Measurements from ENCODE around the gene FAM3A. TPM values are rescaled to one million over a fixed set of nuclear protein-coding genes. Genes with fewer than 3 reads are reported as not detected.

The FAM3A gene
- total and polyA plus RNA-seq, 2 of the 4 experiments (the other 2 are of a cell fraction): 14.0 to 47.2 TPM

- Histone ChIP-seq H4K5ac (ENCODE audit: low read depth, low read length) (no peak overlapping the region), H3K9me1 (ENCODE audit: insufficient read depth, low read length) (no peaks in the 10 kb centered on the region), H3K14ac (replicated peaks; ENCODE audit: low read depth, low read length) (no peak overlapping the region), H3K4me3 (ENCODE audit: insufficient read depth, low read depth, low read length) (no peak overlapping the region), H3K79me1 (ENCODE audit: low read depth in 1 of 2, low read length in 2 of 2) (peaks cover 0 to 21% of the 10 kb centered on the region in 2 experiments; a peak in 2 of 4 replicates), H3K9me3 (ENCODE audit: control insufficient read depth, insufficient read depth, low read length) (no peaks in the 10 kb centered on the region), H4K20me1 (ENCODE audit: insufficient read depth, low read length) (peaks cover 12% of the 10 kb centered on the region), H2AK5ac (ENCODE audit: low read depth, low read length) (no peak overlapping the region), H2BK120ac (ENCODE audit: low read depth, low read length) (no peak overlapping the region), H3K27ac (ENCODE audit: insufficient read depth, low read length) (peak overlapping the region; percentile 23; the same call in 1 of the 2 replicates), H3K18ac (ENCODE audit: low read depth, low read length) (no peak overlapping the region), H3K27me3 (ENCODE audit: control insufficient read depth, insufficient read depth, low read length) (no peaks in the 10 kb centered on the region), H2AFZ (replicated peaks; ENCODE audit: low read length, poor library complexity) (peak overlapping the region; percentile 81), H3K9ac (ENCODE audit: low read depth, low read length) (no peak overlapping the region), H2BK5ac (ENCODE audit: low read depth, low read length, poor library complexity, severe bottlenecking) (peak overlapping the region; percentile 61), H3K23ac (ENCODE audit: low read depth, low read length) (no peak overlapping the region), H2AK9ac (replicated peaks; ENCODE audit: low read depth, low read length, poor library complexity) (peak overlapping the region; percentile 93), H3K36me3 (ENCODE audit: control insufficient read depth, insufficient read depth, low read length) (peaks cover 54% of the 10 kb centered on the region), H3K4me2 (ENCODE audit: low read depth, low read length) (no peak overlapping the region), H2BK20ac (ENCODE audit: low read depth, low read length) (no peak overlapping the region), H2BK15ac (ENCODE audit: low read depth, low read length) (no peak overlapping the region), H3K4me1 (ENCODE audit: control insufficient read depth, insufficient read depth, low read length) (peaks cover 2% of the 10 kb centered on the region; the same call in 1 of the 2 replicates), H4K91ac (ENCODE audit: insufficient read depth, low read depth, low read length) (no peak overlapping the region; the same call in 1 of the 2 replicates), H3K56ac (ENCODE audit: extremely low read depth, insufficient read depth, low read length) (no peak overlapping the region), H4K8ac (ENCODE audit: low read depth in 2 of 2, low read length in 2 of 2) (peak overlapping the region in 1 of 2 experiments; percentile 48; a peak in 1 of 4 replicates), H3K4ac (ENCODE audit: low read depth, low read length) (no peak overlapping the region; the same call in 1 of the 2 replicates)
- in situ Hi-C loops (cut with MboI; ENCODE audit: low sequenced_read_pairs) (loop anchor here (25.0 kb wide), 1 partner anchor 1572 kb away; no protein-coding TSS in a partner anchor), intact Hi-C loops (cut with micrococcal nuclease) (loop anchor here (5.0 kb wide), 2 partner anchors 122 to 162 kb away; partner anchors contain the start of genes FLNA and TAFAZZIN), dilution Hi-C loops (cut with HindIII; ENCODE audit: low sequenced_read_pairs, unreplicated experiment) (no loop called here)
- CTCF ChIA-PET: no interaction called here
- POLR2A ChIA-PET (ENCODE audit: unreplicated experiment): no interaction called here
- no TSS peak for BruUV-seq (replicated peaks)
- DNase-seq (peak; percentile 79), ATAC-seq (ENCODE audit: low read depth) (peak; percentile 83)
- 22% methylated on average over 16 of the region's 34 CpGs; no CpG with 5 or more reads in 1 of the 2 experiments for WGBS, 2 experiments (ENCODE audit: extremely low coverage in 2 of 2, insufficient read length in 1 of 2)
- TF ChIP-seq, protein P1, sequence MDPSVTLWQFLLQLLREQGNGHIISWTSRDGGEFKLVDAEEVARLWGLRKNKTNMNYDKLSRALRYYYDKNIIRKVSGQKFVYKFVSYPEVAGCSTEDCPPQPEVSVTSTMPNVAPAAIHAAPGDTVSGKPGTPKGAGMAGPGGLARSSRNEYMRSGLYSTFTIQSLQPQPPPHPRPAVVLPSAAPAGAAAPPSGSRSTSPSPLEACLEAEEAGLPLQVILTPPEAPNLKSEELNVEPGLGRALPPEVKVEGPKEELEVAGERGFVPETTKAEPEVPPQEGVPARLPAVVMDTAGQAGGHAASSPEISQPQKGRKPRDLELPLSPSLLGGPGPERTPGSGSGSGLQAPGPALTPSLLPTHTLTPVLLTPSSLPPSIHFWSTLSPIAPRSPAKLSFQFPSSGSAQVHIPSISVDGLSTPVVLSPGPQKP (IDR thresholded peaks at IDR 0.05; ENCODE audit: borderline replicate concordance, low read depth, low read length): no peak
- TF ChIP-seq MAZ (IDR thresholded peaks at IDR 0.05; ENCODE audit: borderline replicate concordance, low read depth, low read length) (no peak), RAD21 (IDR thresholded peaks at IDR 0.05; ENCODE audit: low read length) (peak; percentile 99), FOS (IDR thresholded peaks at IDR 0.05; ENCODE audit: low read depth, low read length) (no peak), SMC3 (IDR thresholded peaks at IDR 0.05; ENCODE audit: low read depth, low read length) (peak; percentile 96), MXI1 (IDR thresholded peaks at IDR 0.05; ENCODE audit: borderline replicate concordance, low read depth, low read length) (peak; percentile 82; the same call in 1 of the 2 replicates), RFX5 (IDR thresholded peaks at IDR 0.05; ENCODE audit: low read depth, low read length) (no peak), NFE2L2 (IDR thresholded peaks at IDR 0.05; ENCODE audit: low read depth, low read length) (no peak), CHD1 (IDR thresholded peaks at IDR 0.05; ENCODE audit: low read depth, low read length) (no peak), CEBPB (IDR thresholded peaks at IDR 0.05; ENCODE audit: low read depth, low read length) (peak; percentile 77), RCOR1 (IDR thresholded peaks at IDR 0.05; ENCODE audit: insufficient replicate concordance, low read length) (no peak)
- TF ChIP-seq, protein P2, sequence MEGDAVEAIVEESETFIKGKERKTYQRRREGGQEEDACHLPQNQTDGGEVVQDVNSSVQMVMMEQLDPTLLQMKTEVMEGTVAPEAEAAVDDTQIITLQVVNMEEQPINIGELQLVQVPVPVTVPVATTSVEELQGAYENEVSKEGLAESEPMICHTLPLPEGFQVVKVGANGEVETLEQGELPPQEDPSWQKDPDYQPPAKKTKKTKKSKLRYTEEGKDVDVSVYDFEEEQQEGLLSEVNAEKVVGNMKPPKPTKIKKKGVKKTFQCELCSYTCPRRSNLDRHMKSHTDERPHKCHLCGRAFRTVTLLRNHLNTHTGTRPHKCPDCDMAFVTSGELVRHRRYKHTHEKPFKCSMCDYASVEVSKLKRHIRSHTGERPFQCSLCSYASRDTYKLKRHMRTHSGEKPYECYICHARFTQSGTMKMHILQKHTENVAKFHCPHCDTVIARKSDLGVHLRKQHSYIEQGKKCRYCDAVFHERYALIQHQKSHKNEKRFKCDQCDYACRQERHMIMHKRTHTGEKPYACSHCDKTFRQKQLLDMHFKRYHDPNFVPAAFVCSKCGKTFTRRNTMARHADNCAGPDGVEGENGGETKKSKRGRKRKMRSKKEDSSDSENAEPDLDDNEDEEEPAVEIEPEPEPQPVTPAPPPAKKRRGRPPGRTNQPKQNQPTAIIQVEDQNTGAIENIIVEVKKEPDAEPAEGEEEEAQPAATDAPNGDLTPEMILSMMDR (conservative IDR thresholded peaks at IDR 0.05; ENCODE audit: low read depth, low read length): peak; percentile 100
- TF ChIP-seq, protein P3, sequence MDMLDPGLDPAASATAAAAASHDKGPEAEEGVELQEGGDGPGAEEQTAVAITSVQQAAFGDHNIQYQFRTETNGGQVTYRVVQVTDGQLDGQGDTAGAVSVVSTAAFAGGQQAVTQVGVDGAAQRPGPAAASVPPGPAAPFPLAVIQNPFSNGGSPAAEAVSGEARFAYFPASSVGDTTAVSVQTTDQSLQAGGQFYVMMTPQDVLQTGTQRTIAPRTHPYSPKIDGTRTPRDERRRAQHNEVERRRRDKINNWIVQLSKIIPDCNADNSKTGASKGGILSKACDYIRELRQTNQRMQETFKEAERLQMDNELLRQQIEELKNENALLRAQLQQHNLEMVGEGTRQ (IDR thresholded peaks at IDR 0.05; ENCODE audit: low read depth, low read length): 0 out of 2 replicates have a peak, but pooled peaks have one; percentile 22
These were observed 18.7 kb upstream of the FAM3A start for GRCh38 chrX:154534526-154535322.
